K562 (cell line): Measurements from ENCODE around the gene TSPYL2. TPM values are rescaled to one million over a fixed set of nuclear protein-coding genes. Genes with fewer than 3 reads are reported as not detected.

ENCODE experiments used
- ATAC-seq: fragments of 200-7000 bp; cut with Tn5 transposase; 3 replicates; pipeline ENCODE4 v1.9.1; 2020; ENCODE audit warnings: moderate library complexity
- BruUV-seq: library from RNA; stranded (reverse); fragments of 400-500 nt; replicated peaks from 2 replicates; lab custom pipeline; 2021; lab: Mats Ljungman, UMichigan
- CTCF ChIA-PET: fragments of 300-600 bp; formaldehyde crosslinking; extraction: SDS; loops from one replicate; lab custom pipeline; 2021; ENCODE audit warnings: low intra/inter-chr PET ratio; lab: Yijun Ruan, JAX
- POLR2A ChIA-PET: fragments of 300-600, 350-650 bp; sonication (Branson Sonifier 250); formaldehyde crosslinking; extraction: SDS; loops from one replicate; lab custom pipeline; 2021; ENCODE audit warnings: antibody characterized with exemption, inconsistent platforms; lab: Yijun Ruan, JAX
- DNase-seq, 4 experiments: peaks; one replicate each; pipeline versions ENCODE4 v3.0.0 to v3.0.0-alpha.2; 2011 to 2018; ENCODE audit warnings: low spot score in 3 of 4, mixed read lengths in 3 of 4; ENCODE audit errors: extremely low read depth in 1 of 4
- FAIRE-seq: peaks from 2 replicates; lab custom pipeline; 2011; peaks lifted over from hg19 to GRCh38; lab: Jason Lieb, UNC
- H2AFZ ChIP-seq: 2 replicates; pipeline ENCODE4 v1.6.0; 2011; ENCODE audit warnings: low read depth, low read length, control low read depth, inconsistent platforms
- H3K27ac ChIP-seq: fragments of 200-600 bp; 3 replicates; pipeline ENCODE4 v1.8.0; 2011; ENCODE audit warnings: low read depth, mild to moderate bottlenecking, control low read depth, inconsistent platforms, low read length, moderate library complexity, mixed read lengths; ENCODE audit errors: extremely low read depth
- H3K27me3 ChIP-seq, 2 experiments: fragments of 300-600 bp in 1 of 2; 2 replicates in 1 of 2; 3 replicates in 1 of 2; pipeline versions ENCODE4 v1.6.0 to v1.8.0; 2011; ENCODE audit warnings: inconsistent platforms in 2 of 2, low read length in 2 of 2, mild to moderate bottlenecking in 1 of 2, mixed read lengths in 1 of 2, moderate library complexity in 1 of 2; ENCODE audit not compliant: control insufficient read depth in 2 of 2, insufficient read depth in 2 of 2
- H3K36me3 ChIP-seq: fragments of 300-600 bp; 3 replicates; pipeline ENCODE4 v1.8.0; 2011; ENCODE audit warnings: mild to moderate bottlenecking, low read length, inconsistent platforms; ENCODE audit not compliant: control insufficient read depth, insufficient read depth
- H3K4me1 ChIP-seq, 2 experiments: fragments of 200-600 bp in 1 of 2; replicated peaks in 1 of 2; 2 replicates in 1 of 2; 3 replicates in 1 of 2; pipeline versions ENCODE4 v1.5.1 to v1.8.0; 2011; ENCODE audit warnings: inconsistent platforms in 2 of 2, low read length in 2 of 2, mild to moderate bottlenecking in 1 of 2, mixed read lengths in 1 of 2, moderate library complexity in 1 of 2; ENCODE audit not compliant: control insufficient read depth in 2 of 2, insufficient read depth in 2 of 2
- H3K4me2 ChIP-seq: 2 replicates; pipeline ENCODE4 v1.6.1; 2011; ENCODE audit warnings: low read length, control low read depth, inconsistent platforms, mixed read lengths; ENCODE audit not compliant: insufficient read depth
- H3K4me3 ChIP-seq: fragments of 200-600 bp; sonication (generic), shearing (Covaris generic); 2 replicates; pipeline ENCODE4 v1.5.1; 2016; ENCODE audit warnings: control low read depth, inconsistent platforms
- H3K79me2 ChIP-seq: fragments of 200-600 bp; 3 replicates; pipeline ENCODE4 v1.8.0; 2011; ENCODE audit warnings: low read length, inconsistent platforms; ENCODE audit not compliant: control insufficient read depth, insufficient read depth
- H3K9ac ChIP-seq, 2 experiments: 2 replicates each; pipeline versions ENCODE4 v1.6.0 to v1.6.1; 2011; ENCODE audit warnings: low read depth in 2 of 2, low read length in 2 of 2, control low read depth in 1 of 2, inconsistent platforms in 1 of 2, mild to moderate bottlenecking in 1 of 2, mixed read lengths in 1 of 2; ENCODE audit not compliant: insufficient read depth in 1 of 2
- H3K9me1 ChIP-seq: one replicate; pipeline ENCODE4 v1.6.0; 2011; ENCODE audit warnings: inconsistent platforms, mild to moderate bottlenecking, low read length, moderate library complexity; ENCODE audit not compliant: control insufficient read depth, insufficient read depth
- H3K9me3 ChIP-seq: replicated peaks from 2 replicates; pipeline ENCODE4 v1.5.1; 2011; ENCODE audit warnings: low read depth, low read length, inconsistent platforms; ENCODE audit not compliant: control insufficient read depth, insufficient read depth
- H4K20me1 ChIP-seq: replicated peaks from 2 replicates; pipeline ENCODE4 v1.6.1; 2011; ENCODE audit warnings: low read length, inconsistent platforms, mixed read lengths; ENCODE audit not compliant: control insufficient read depth, insufficient read depth
- E2F5 ChIP-seq: sonication (generic); formaldehyde crosslinking; IDR thresholded peaks from 2 replicates; pipeline ENCODE4 v1.8.0; 2022; ENCODE audit warnings: mild to moderate bottlenecking, missing genetic modification reagents
- ETV1 ChIP-seq: fragments of 450-650 bp; conservative IDR thresholded peaks from 2 replicates; pipeline ENCODE4 v1.6.1; 2016; ENCODE audit warnings: missing genetic modification characterization, control low read depth, low read depth, missing compliant biosample characterization
- HDAC8 ChIP-seq: fragments of 450-650 bp; IDR thresholded peaks from 2 replicates; pipeline ENCODE4 v1.6.1; 2016; ENCODE audit warnings: mild to moderate bottlenecking, missing genetic modification characterization, moderate library complexity, missing compliant biosample characterization
- NFE2 ChIP-seq: IDR thresholded peaks from 2 replicates; pipeline ENCODE4 v1.6.1; 2014; ENCODE audit warnings: antibody characterized with exemption, low read depth
- NRF1 ChIP-seq, 2 experiments: fragments of 450-650 bp; IDR thresholded peaks in 1 of 2; conservative IDR thresholded peaks in 1 of 2; 2 replicates each; pipeline ENCODE4 v1.6.1; 2014; ENCODE audit warnings: mild to moderate bottlenecking in 2 of 2
- POLR2G ChIP-seq: fragments of 200-400 bp; formaldehyde crosslinking; IDR thresholded peaks from 2 replicates; pipeline ENCODE4 v1.6.1; 2017; ENCODE audit warnings: low read depth, mild to moderate bottlenecking, antibody characterized with exemption, low read length, moderate library complexity
- PTTG1 ChIP-seq: fragments of 450-650 bp; IDR thresholded peaks from 2 replicates; pipeline ENCODE4 v1.6.1; 2016; ENCODE audit warnings: low read depth, mild to moderate bottlenecking, missing genetic modification characterization, missing compliant biosample characterization
- SETDB1 ChIP-seq: IDR thresholded peaks from one replicate; pipeline ENCODE4 v1.6.1; 2012; ENCODE audit warnings: low read length, control low read depth, inconsistent platforms
- SMAD4 ChIP-seq: fragments of 250-450 bp; sonication (Bioruptor Pico); conservative IDR thresholded peaks from 2 replicates; pipeline ENCODE4 v1.8.0; 2021; ENCODE audit warnings: inconsistent platforms, mild to moderate bottlenecking, moderate library complexity
- SRF ChIP-seq, 2 experiments: fragments of 250-450, 450-650 bp in 1 of 2; sonication (Bioruptor Pico) in 1 of 2; sonication (generic) in 1 of 2; formaldehyde crosslinking; IDR thresholded peaks; 2 replicates each; pipeline versions ENCODE4 v1.5.0 to v1.5.1; 2020 to 2022; ENCODE audit warnings: mild to moderate bottlenecking in 1 of 2, missing genetic modification reagents in 1 of 2
- SRSF9 ChIP-seq: fragments of 200-400 bp; formaldehyde crosslinking; IDR thresholded peaks from 2 replicates; pipeline ENCODE4 v1.6.1; 2017; ENCODE audit warnings: low read depth, low read length, borderline replicate concordance
- TCFL5 ChIP-seq: fragments of 250-450 bp; sonication (Bioruptor Pico); conservative IDR thresholded peaks from 2 replicates; pipeline ENCODE4 v1.6.1; 2021; ENCODE audit warnings: mild to moderate bottlenecking, moderate library complexity, matching md5 sums
- TEAD2 ChIP-seq: fragments of 450-650 bp; IDR thresholded peaks from 2 replicates; pipeline ENCODE4 v1.6.1; 2016; ENCODE audit warnings: missing genetic modification characterization, control low read depth, missing compliant biosample characterization
- ZNF140 ChIP-seq: fragments of 250-450 bp; sonication (Bioruptor Pico); IDR thresholded peaks from 2 replicates; pipeline ENCODE4 v1.8.0; 2021; ENCODE audit warnings: moderate library complexity, mild to moderate bottlenecking, inconsistent platforms
- ZNF184 ChIP-seq: sonication (generic); formaldehyde crosslinking; IDR thresholded peaks from 2 replicates; pipeline ENCODE4 v1.5.0; 2020; ENCODE audit warnings: missing genetic modification reagents
- ZNF212 ChIP-seq: fragments of 450-650 bp; formaldehyde crosslinking; IDR thresholded peaks from 2 replicates; pipeline ENCODE4 v1.4.0; 2020; ENCODE audit warnings: mild to moderate bottlenecking
- ZNF354B ChIP-seq: fragments of 250-450 bp; sonication (Bioruptor Pico); IDR thresholded peaks from 2 replicates; pipeline ENCODE4 v1.4.0; 2020
- WGBS: fragments of 100-300 bp; shearing (Covaris generic); methylation state at CpG from one replicate; pipeline ENCODE4 v1.1.6; 2016; ENCODE audit warnings: low coverage, mixed read lengths; ENCODE audit not compliant: insufficient coverage; ENCODE audit errors: missing lambda C conversion rate; 5-methylcytosine and 5-hydroxymethylcytosine counted together
- in situ Hi-C: fragments of 300-500 bp; cut with MboI; formaldehyde crosslinking; loops from 4 replicates; pipeline ENCODE4 v1.15.0; 2018; ENCODE audit warnings: inconsistent platforms, mixed read lengths
- intact Hi-C: fragments of 100-400 bp; cut with micrococcal nuclease; formaldehyde crosslinking; loops from 2 replicates; pipeline ENCODE4 v1.14.2; 2022
- polyA plus RNA-seq, 8 experiments: library from polyadenylated mRNA; depleted of rRNA in 4 of 8; stranded (reverse) in 5 of 8; unstranded in 3 of 8; fragments of >200 nt; fragmentation: Nextera tagmentation in 2 of 8; fragmentation: Illumina TruSeq in 1 of 8; extraction: Ambion mirVana in 2 of 8; extraction: Trizol in 1 of 8; gene quantifications; 2 replicates each; pipeline versions ENCODE4 v1.2.1 to v1.2.3, GENCODE V29; 2011 to 2014; ENCODE audit warnings: inconsistent platforms in 1 of 8, missing spikeins in 1 of 8
- total RNA-seq, 7 experiments: library from RNA; depleted of rRNA in 6 of 7; stranded (reverse); fragments of >200 nt in 6 of 7; fragmentation: Illumina TruSeq in 2 of 7; extraction: Trizol in 2 of 7; gene quantifications; 2 replicates each; pipeline versions ENCODE4 v1.2.1 to v1.2.3, GENCODE V29; 2011 to 2021; ENCODE audit warnings: low replicate concordance in 1 of 7
- TF ChIP-seq, protein P1 (sequence below): sonication (generic); formaldehyde crosslinking; IDR thresholded peaks from 2 replicates; pipeline ENCODE4 v1.8.1; 2023; ENCODE audit warnings: mild to moderate bottlenecking, missing genetic modification reagents
- TF ChIP-seq, protein P2 (sequence below), 2 experiments: fragments of 450-650 bp in 1 of 2; sonication (generic) in 1 of 2; formaldehyde crosslinking in 1 of 2; IDR thresholded peaks in 1 of 2; conservative IDR thresholded peaks in 1 of 2; 2 replicates each; pipeline versions ENCODE4 v1.6.1 to v1.8.1; 2016 to 2023; ENCODE audit warnings: mild to moderate bottlenecking in 2 of 2, moderate library complexity in 2 of 2, inconsistent platforms in 1 of 2, missing genetic modification reagents in 1 of 2

Gene TSPYL2
- total and polyA plus RNA-seq, 9 of the 15 experiments (the other 6 are each of a cell fraction or from before 2014, with no cell fraction given): 0.41 to 20.0 (median 10.8) TPM

- TF ChIP-seq POLR2G (peak; percentile 74), NFE2 (peak; percentile 63), ZNF184 (CRISPR knock-in tag) (no peak), ETV1 (peak; percentile 63)
- TF ChIP-seq, protein P1, sequence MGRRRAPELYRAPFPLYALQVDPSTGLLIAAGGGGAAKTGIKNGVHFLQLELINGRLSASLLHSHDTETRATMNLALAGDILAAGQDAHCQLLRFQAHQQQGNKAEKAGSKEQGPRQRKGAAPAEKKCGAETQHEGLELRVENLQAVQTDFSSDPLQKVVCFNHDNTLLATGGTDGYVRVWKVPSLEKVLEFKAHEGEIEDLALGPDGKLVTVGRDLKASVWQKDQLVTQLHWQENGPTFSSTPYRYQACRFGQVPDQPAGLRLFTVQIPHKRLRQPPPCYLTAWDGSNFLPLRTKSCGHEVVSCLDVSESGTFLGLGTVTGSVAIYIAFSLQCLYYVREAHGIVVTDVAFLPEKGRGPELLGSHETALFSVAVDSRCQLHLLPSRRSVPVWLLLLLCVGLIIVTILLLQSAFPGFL (CRISPR knock-in tag): no peak
- TF ChIP-seq, protein P2, sequence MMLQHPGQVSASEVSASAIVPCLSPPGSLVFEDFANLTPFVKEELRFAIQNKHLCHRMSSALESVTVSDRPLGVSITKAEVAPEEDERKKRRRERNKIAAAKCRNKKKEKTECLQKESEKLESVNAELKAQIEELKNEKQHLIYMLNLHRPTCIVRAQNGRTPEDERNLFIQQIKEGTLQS (IDR thresholded peaks at IDR 0.05): no peak
- TF ChIP-seq, protein P2 (CRISPR knock-in tag; conservative IDR thresholded peaks at IDR 0.05): no peak
- TF ChIP-seq, all 486 proteins: peak for 47
Measured at GRCh38 chrX:53093748-53094581, 11.8 kb downstream of the TSPYL2 start, which contains the start of gene KANTR (continued).

DNA sequence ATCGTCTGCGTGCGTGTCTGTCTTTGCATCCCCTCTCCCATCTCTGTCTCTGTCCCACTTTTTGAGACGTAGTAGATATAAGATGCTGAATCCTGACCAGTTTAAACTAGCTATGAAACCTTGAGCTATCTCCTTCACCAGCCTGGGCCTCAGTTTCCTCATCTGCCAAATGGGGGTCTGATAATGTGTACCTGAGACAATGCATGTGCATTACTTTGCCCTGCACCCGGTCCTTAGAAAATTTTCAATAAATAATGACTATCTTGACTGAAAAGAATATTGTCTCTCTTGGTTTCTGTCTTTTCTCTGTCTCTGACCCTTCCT lies 12.4 kb downstream of the TSPYL2 start:
- no peaks in the 10 kb centered on the region for H3K9me3 ChIP-seq
- POLR2A ChIA-PET: interaction anchor here (0.6 to 0.7 kb wide), 2 partner anchors 91 to 158 kb away, joined by 3 read pairs; no protein-coding TSS in a partner anchor
- BruUV-seq: TSS peak; percentile 61
- WGBS: 0% methylated on average over 5 of the region's 5 CpGs
- H3K79me2 ChIP-seq: peaks cover 2% of the 10 kb centered on the region; the same call in 2 of the 3 replicates
- intact Hi-C loops: no loop called here
- H3K4me1 ChIP-seq: peaks cover 4 to 6% of the 10 kb centered on the region in 2 experiments; a peak in 2 of 5 replicates
- H3K9me1 ChIP-seq: no peaks in the 10 kb centered on the region
- H3K27me3 ChIP-seq: no peaks in the 10 kb centered on the region
- peak overlapping the region; percentile 62 for H3K27ac ChIP-seq
- peak overlapping the region; percentile 52 to 90 for H3K9ac ChIP-seq
- peak overlapping the region; percentile 55 for H3K4me3 ChIP-seq
- H2AFZ ChIP-seq: peak overlapping the region; percentile 86
- ATAC-seq (no peak), FAIRE-seq (no peak), DNase-seq (no peak)
- in situ Hi-C loops: no loop called here
- H3K36me3 ChIP-seq: no peaks in the 10 kb centered on the region
- CTCF ChIA-PET: no interaction called here
- H3K4me2 ChIP-seq: peak overlapping the region; percentile 84
- no peaks in the 10 kb centered on the region for H4K20me1 ChIP-seq
- no peak for TF ChIP-seq NRF1 (conservative IDR thresholded peaks at IDR 0.05 in 1 of 2, IDR thresholded peaks at IDR 0.05 in 1 of 2)
- no peak for TF ChIP-seq ZNF212
- TF ChIP-seq ZNF354B (CRISPR knock-in tag): no peak
- no peak for TF ChIP-seq SETDB1
- no peak for TF ChIP-seq TCFL5 (CRISPR knock-in tag)
- TF ChIP-seq PTTG1 (tag): no peak
- TF ChIP-seq SRF (CRISPR knock-in tag; IDR thresholded peaks at IDR 0.05): no peak
- no peak for TF ChIP-seq E2F5
- TF ChIP-seq SRSF9: no peak
- TF ChIP-seq ZNF140 (CRISPR knock-in tag): no peak
- TF ChIP-seq SMAD4 (CRISPR knock-in tag): no peak
- no peak for TF ChIP-seq TEAD2 (tag)
- TF ChIP-seq HDAC8 (tag): no peak
